ENCODE data around the gene RGS7.
"Not testable (repeated sequence)": the region's sequence is repeated elsewhere in the genome, so short reads cannot be mapped to it uniquely, and the experiment has no call there.

Gene RGS7

DNA sequence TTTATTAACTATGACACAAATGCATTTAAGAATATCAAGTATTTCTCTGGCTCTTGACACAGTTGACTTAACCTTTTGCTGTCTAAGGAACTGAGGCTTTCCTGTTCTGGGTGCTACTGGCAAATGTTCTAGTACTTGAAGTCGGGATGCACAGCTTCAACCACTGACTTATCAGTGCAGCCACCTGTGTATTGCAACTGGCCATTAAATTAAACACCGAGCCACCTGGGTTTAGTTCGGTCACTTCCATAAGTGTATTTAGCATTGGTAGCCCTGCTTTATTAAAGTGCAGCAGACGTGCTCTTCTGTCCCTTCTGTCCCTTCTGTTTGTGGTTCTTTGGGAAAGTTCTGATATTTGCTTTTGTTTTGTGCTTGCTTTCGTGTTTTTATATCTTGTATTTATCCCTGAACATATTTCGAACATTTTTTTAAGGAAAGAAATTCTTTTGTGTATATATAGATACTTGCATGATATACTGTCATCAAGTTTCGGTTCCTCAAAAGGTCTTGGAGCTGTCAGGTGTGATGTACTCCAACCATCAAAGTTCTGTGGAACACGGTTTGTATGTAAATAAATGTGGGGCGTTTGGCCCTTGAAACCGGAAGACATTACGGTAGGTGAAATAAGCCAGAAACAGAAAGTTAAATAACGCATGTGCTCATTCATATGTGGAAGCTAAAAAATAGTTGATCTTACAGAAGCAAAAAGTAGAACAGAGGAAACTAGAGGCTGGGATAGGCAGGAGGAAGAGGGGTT lies 447.1 kb downstream of the RGS7 start:
- no peak for TF ChIP-seq CTCF (IDR thresholded peaks at IDR 0.05; ENCODE audit: low read depth, low read length, missing control alignments)
- H3K4me3 ChIP-seq (ENCODE audit: low read depth, low read length): no peak overlapping the region
- peak; percentile 61 for DNase-seq (ENCODE audit: low read depth)

DNA sequence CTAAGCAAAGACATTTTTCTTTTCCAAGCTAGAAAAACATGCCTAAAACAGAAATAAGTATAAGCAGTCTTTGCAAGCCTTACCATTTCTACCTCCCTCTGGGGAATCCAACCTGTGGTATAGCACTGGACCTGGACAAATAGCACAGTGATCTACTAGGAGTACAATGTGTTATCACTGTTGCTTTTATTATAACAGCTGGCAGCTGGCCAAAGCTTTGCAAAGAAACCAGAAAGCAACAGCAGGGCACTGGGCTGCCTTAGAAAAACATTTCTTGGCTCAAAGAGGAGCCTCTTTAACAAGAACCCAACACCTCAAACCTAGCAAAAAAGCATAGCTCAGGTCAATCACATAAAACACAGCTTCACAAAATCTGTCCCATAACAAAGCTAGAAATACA lies 450.5 kb downstream of the RGS7 start:
- no peak overlapping the region for H3K4me3 ChIP-seq (ENCODE audit: low read depth, low read length)
- no peak for TF ChIP-seq CTCF (IDR thresholded peaks at IDR 0.05; ENCODE audit: low read depth, low read length, missing control alignments)
- no peak for DNase-seq (ENCODE audit: low read depth)

- H3K4me3 ChIP-seq (ENCODE audit: low read depth, low read length): no peak overlapping the region
- no peak for DNase-seq (ENCODE audit: low read depth)
- no peak for TF ChIP-seq CTCF (IDR thresholded peaks at IDR 0.05; ENCODE audit: low read depth, low read length, missing control alignments)
These were observed 451.7 kb downstream of the RGS7 start for GRCh38 chr1:240905225-240905765.

- DNase-seq (ENCODE audit: low read depth); H3K4me3 ChIP-seq (ENCODE audit: low read depth, low read length): not testable (repeated sequence)
These were observed 461.6 kb downstream of the RGS7 start for GRCh38 chr1:240895424-240895823.

GRCh38 chr1:240888787-240889048 lies 468.3 kb downstream of the RGS7 start:
- TF ChIP-seq CTCF (IDR thresholded peaks at IDR 0.05; ENCODE audit: low read depth, low read length, missing control alignments): no peak
- H3K4me3 ChIP-seq (ENCODE audit: low read depth, low read length): no peak overlapping the region
- DNase-seq (ENCODE audit: low read depth): no peak

DNA sequence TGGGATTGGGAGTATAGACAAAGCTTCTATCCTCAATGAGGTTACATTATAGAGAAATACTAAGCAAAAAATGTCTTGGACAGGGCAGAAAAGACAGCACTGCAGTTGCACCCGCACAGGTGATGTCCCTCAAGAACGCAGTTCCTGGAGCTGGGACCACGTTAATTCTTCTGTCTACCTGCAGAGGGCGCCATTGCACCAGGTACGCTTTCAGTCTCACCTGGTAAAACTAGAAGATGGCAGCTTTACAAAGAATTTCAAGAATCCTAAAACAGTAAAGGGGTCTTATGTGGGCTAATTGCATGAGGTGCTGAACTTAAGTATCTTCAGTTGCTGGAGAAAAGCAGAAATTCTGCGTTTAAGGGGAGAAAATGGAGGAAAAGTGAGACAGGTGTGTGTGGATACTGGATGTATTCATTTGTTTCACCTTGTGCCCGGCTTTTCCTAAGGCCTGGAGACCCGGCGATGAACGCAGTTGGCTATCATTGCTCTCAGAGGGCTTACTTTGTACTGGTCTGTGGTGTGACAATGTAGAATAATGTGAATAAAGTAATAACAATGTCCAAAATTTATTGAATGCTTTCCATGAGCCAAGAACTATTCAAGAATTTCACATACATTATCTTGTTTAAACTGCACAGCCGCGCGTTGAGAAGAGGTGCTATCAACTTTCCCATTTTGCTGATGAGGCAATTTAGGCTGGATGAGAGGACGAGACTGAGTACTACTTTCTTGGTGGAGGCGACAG lies 468.8 kb downstream of the RGS7 start:
- DNase-seq (ENCODE audit: low read depth): peak; percentile 22
- H3K4me3 ChIP-seq (ENCODE audit: low read depth, low read length): no peak overlapping the region
- TF ChIP-seq CTCF (IDR thresholded peaks at IDR 0.05; ENCODE audit: low read depth, low read length, missing control alignments): peak; percentile 83

DNA sequence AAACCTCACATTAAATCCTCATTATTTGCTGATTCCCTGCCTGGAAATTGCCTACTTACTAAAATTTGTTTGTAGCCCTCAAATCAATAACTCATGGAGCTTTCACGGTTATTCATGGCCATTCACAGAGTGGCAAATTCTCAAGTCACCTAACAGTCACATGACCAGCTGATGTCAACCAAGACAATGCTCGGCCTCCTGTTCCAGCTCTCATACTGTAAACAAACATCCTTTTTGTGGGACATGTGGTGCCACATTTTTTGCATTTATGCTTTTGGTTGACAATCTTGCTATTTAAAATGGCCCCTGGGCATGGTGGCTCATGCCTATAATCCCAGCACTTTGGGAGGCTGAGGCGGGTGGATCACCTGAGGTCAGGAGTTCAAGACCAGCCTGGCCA lies 473.5 kb downstream of the RGS7 start:
- no peak overlapping the region for H3K4me3 ChIP-seq (ENCODE audit: low read depth, low read length)
- no peak for TF ChIP-seq CTCF (IDR thresholded peaks at IDR 0.05; ENCODE audit: low read depth, low read length, missing control alignments)
- no peak for DNase-seq (ENCODE audit: low read depth)

DNA sequence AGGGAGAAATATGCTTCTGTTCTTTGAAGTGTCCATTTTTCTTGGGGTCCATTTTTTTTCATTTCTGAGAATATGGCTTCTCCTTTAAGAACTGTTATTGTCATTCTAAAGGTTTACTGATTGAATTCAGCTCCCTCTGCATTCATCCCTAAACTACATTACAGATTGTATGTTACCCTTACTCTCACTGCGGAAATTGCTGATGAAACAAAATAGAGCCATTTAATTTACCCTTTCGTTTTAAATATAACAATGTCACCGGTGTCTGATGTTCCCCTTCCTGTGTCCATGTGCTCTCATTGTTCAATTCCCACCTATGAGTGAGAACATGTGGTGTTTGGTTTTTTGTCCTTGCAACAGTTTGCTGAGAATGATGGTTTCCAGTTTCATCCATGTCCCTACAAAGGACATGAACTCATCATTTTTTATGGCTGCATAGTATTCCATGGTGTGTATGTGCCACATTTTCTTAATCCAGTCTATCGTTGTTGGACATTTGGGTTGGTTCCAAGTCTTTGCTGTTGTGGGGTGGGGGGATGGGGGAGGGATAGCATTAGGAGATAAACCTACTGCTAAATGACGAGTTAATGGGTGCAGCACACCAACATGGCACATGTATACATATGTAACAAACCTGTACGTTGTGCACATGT lies 474.2 kb downstream of the RGS7 start:
- not testable (repeated sequence) for DNase-seq (ENCODE audit: low read depth); H3K4me3 ChIP-seq (ENCODE audit: low read depth, low read length)
